GM12874 (cell line): ENCODE measurements around the gene CHD2.

ENCODE experiments used
- TF ChIP-seq, protein P1 (sequence below): IDR thresholded peaks from 2 replicates; pipeline ENCODE4 v1.5.1; 2011; ENCODE audit warnings: low read depth, mild to moderate bottlenecking, control low read depth, low read length, moderate library complexity; ENCODE audit not compliant: insufficient read depth

CHD2 gene

DNA sequence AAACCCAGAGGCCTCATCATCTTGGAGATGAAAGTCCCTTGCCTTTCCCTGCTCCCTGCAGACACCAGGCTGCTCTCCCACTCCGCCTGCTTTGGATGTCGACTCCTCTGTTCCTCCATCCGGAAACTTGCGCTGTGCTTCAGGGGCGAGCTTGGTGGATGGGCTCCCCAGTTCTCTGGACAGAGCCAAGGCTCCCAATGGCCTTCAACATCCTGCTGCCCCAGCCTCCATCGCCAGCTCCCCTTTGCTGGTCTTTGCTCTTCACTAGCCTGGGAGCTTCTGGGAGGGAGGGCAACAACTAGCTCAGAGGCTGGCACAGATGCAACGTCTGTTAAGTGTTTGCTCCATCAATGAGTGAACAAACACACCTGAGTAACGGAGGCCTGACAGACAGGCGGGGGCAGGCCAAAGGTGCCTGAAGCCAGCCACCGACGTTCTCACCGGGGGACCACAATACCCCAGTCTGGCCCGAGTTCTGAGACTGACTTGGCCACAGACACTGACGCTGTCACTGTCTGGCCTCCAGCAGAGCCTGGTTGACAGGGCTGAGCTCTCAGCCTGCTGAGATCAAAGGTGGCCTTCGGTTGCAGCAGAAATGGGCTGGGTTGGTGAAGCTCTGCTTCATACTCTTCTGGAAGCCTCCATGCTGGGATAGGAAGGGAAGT, 149.9 kb downstream of the CHD2 start:
- TF ChIP-seq, protein P1, sequence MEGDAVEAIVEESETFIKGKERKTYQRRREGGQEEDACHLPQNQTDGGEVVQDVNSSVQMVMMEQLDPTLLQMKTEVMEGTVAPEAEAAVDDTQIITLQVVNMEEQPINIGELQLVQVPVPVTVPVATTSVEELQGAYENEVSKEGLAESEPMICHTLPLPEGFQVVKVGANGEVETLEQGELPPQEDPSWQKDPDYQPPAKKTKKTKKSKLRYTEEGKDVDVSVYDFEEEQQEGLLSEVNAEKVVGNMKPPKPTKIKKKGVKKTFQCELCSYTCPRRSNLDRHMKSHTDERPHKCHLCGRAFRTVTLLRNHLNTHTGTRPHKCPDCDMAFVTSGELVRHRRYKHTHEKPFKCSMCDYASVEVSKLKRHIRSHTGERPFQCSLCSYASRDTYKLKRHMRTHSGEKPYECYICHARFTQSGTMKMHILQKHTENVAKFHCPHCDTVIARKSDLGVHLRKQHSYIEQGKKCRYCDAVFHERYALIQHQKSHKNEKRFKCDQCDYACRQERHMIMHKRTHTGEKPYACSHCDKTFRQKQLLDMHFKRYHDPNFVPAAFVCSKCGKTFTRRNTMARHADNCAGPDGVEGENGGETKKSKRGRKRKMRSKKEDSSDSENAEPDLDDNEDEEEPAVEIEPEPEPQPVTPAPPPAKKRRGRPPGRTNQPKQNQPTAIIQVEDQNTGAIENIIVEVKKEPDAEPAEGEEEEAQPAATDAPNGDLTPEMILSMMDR: no peak

DNA sequence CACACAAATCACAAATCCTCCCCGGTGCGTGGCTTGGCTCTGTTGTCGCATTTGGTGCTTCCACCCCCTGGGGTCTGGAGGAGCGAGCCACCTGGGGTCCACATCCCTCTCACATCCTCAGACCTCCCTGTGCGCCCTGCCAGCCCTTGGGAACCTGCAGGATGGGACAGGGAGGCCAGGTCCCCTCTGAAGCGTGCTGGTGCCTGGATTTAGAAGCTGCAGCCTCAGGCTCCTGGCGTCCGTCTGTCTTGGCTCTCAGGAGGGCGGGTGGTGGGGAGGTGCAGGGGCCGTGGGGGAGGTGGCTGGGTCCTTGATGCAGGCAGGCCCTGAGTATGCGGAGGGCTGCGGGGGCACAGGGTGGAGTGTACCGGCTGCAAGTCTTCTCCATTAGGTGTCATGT, 150.5 kb downstream of the CHD2 start:
- TF ChIP-seq, protein P1: no peak

DNA sequence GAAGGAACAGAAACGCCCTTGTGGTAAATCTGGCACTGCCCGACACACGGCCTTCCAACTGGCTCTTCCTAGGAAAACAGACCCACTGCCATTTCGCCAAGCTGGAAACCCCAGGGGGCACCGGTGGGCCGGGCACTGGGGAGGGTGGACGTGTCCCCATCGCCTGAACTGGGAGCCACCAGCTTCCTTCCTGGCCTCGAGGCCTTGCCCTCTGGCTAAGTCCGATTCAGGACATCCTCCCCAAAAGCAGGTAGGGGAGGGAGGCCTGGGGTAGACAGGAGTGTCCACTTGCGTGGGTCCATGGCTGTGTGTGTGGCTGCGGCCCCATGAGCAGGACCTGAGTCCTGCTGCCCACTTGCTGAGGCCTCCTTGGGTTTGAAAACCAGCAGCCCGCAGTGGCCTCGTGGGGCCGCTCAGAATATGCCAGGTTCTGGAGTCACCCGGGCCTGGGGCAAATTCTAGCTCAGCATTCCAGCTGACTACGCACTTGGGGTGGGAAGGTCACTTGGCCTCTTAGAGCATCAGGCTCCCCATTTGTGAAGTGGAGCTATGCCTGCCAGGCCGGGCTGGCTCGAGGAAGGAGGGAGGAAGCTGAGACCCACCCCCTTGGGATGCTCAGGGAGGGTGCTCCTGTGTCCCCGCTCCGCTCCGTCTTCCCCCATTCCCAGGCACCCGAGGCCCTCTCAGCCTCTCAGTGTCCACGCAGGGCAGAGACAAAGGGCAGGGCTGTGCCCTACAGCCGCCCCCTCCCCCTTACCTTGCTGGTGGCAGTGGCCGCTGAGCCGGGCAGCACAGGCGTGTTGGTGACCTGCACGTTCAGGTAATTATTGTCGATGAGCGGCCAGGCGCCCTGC, 151.3 kb downstream of the CHD2 start:
- TF ChIP-seq, protein P1: no peak

DNA sequence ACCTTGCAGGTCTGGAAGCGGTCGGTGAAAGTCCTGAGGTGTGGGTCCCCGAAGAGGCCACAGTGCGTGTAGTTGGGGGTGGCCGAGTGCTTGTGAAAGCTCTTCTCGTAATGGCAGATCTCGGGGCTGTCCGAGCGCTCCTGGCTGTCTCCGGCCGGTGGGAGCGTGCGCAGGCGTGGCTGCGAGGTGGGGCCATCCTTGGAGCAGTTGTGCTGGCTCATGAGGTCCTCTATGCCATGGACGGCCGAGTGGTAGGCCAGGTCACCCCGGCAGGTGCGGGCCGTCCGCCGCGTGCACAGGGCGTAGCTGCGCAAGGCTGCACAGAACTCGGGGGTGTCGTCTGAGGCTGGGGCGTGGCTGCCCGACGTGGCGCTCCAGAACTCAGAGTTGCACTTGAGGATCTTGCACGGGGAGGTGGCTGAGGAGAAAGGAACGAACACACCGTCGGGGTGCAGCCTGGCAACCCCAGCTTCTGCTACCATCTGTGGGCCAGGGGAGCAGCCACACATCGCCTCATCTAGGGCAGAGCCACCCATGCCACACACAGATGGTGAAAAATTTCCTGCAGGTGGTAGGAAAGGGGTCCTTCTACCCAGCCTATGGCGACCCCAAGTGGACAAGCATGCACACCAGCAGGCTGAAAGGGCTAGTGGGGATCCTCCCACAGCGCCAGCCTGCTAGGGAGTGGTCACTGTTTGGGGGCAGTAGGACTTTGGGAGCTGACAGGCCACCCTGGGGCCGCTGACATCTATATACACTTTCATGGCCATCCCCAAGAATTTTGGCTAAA, 152.2 kb downstream of the CHD2 start:
- TF ChIP-seq, protein P1: peak; percentile 40

DNA sequence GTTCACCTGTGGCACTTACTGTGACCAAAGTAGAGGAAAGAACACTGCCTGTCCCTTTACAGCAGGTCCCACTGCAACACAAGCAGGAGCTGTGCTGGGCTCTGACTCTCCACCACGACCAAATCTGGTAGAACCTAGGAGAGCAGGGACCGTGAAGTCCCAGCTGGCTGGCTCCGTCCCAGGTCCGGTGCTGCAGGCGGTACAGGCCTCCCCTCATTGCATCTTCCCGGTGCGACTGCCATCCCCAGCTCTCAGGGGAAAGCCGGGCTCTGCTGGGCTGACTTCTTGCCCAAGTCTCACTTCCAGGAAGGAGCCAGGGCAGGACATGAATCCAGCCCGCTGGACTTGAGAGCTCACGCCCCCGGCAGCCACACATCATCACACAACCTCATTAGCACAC, 155.1 kb downstream of the CHD2 start:
- TF ChIP-seq, protein P1: no peak

DNA sequence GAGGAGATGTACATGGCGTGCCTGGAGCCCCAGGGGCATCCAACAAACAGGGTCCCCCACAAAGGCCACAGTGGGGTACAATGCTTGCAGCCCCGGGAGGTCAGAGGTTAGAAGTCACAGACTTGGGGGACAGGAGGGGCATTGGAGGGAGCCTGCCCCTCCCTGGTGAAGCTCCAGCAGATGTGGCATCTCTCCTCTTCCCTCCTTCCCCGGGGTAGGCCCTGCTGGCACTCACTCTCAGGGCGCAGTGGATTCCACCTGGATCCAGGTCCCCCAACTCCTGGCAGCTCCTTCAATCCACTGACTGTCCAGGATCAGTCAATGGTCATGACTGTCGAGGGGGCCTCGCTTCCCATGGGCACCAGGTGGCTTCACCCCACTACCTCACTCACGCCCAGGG, 156.7 kb downstream of the CHD2 start:
- TF ChIP-seq, protein P1: no peak

DNA sequence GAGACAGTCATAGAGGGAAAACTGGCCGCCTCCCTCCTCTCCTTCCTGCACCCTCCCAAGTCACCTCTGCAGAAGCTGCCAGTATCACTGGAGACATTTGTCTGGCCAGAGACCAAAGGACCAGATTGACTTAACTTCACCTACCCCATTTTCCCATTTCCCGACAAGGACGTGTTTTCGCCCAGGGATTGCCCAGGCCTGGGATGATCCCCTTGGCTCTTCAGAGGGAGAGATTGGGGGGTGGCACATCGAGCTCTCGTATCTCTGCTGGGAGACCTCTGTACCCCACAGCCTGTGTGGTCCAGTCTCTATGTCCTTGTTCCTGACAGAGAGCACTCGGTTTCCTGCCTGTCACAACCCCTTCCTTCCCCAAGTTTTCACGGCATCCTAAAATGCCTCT, 157.5 kb downstream of the CHD2 start:
- TF ChIP-seq, protein P1: no peak
